Putamen (tissue), 1 donor: Measurements from ENCODE around the gene TNFRSF21.
"Not testable (repeated sequence)": the region's sequence is repeated elsewhere in the genome, so short reads cannot be mapped to it uniquely, and the experiment has no call there.

Experiments used
- DNase-seq: peaks from one replicate; pipeline ENCODE4 v3.0.0-alpha.2; 2016; ENCODE audit warnings: low spot score

The TNFRSF21 gene

DNA sequence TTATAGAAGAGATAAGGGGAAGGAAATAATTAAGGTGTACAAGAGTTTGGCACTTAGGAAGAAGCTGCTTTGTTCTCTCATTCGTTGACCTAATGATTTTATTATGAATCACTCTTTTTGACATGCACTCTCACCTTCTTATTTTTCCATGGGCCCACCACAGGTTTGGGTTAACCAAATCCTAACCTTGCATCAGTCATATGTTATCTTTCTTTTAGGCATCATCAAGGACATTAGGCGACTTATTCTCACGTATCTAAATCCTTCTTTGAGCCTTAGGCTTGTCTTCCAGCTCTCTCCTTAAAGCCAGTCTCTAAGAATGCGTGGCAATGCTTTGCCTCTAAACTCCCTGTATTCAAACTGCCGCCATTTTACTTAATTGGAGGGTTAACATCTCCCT, 58.3 kb downstream of the TNFRSF21 start:
- DNase-seq = no peak

DNA sequence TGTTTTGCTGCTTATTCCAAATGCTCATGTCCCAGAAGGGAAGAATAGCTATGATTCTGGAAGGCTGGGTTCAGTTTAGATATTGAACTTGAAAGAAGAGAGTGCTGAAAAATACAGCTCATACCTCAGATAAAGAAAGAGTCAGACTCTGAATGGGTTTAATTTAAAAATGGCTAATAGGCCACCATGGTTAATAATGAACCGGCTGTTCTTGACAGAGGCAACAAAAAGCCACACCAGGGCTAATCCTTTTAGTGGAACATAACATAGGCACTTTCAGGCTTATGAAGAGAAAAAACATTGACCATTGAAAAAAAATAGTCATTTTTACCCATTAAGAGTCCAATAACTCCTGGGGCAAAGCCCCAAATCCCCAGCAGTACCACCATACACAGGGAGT, 59.4 kb downstream of the TNFRSF21 start:
- no peak for DNase-seq

DNA sequence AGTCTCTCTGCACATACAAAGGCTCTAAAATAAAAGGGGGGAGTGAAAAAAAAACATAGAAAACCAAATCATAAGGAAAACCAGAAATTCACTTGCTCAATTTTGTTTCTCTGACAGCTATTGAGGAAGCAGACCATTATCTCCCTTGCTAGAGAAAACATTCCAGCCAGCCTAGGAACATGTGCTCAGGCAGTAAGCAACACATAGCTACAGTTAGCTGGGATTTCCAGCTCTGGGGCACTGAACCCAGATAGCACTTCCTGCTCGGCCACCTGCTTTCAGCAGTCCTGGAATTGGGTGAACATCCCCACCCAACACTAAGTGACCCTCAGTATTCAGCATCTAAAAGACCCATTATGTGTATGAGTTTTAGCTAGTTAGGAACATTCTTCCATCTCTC, 61.3 kb downstream of the TNFRSF21 start:
- DNase-seq = no peak

DNA sequence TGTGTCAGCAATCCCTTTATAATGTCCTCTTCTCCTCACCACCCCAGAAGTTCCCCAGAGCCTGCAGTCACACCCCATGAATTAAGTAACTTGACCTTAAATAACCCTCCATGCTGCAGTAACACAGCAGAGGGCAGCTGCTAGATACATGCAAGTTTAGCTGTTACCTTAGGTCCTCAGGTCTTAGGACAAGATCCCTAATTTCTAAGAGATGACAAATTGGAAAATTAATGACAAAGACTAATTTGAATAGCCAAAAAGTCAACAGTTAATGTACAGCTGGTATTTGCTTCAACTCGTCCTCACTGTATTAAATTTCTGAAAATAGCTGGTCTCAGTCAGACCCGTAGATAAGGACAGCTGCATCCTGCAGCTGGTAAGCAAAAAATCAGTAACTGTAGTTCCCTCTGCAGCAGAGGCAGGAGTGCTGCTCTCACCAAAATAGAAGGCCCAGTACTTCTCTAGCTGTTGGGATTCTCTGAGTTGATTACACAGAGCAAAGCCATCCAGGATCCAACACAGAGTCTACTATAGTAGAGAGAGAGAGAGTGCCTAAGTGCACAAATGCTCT, 62.4 kb downstream of the TNFRSF21 start:
- DNase-seq = peak; percentile 19

GRCh38 chr6:47246551-47246950, 63.2 kb downstream of the TNFRSF21 start:
- no peak for DNase-seq

DNA sequence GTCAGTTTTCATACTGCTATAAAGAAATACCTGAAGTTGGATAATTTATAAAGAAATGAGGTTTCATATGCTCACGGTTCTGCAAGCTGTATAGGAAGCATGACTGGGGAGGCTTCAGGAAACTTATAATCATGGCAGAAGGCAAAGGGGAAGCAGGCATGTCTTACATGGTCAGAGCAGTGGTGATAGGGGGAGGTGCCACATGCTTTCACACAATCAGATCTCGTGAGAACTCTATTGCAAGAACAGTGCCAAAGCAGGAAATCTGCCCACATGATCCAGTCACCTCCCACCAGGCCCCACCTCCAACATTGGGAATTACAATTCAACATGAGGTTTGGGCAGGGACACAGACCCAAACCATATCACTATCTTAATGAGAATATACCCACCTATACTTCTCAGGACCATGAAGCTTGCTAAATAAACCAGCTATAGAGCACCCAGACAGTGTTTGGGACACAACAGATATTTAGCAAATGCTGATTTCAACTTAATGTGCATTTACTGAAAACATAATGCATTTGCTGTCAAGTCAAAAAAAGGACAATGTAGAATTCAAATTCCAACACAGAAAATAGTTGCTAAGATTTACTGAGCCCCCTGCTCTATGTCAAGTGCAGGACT, 63.8 kb downstream of the TNFRSF21 start:
- DNase-seq = no peak

GRCh38 chr6:47242483-47243386, 67.0 kb downstream of the TNFRSF21 start:
- DNase-seq = peak; percentile 45

- DNase-seq = no peak
Observed at GRCh38 chr6:47241742-47242482, 67.8 kb downstream of the TNFRSF21 start.

GRCh38 chr6:47240277-47240890, 69.3 kb downstream of the TNFRSF21 start:
- DNase-seq = no peak

DNA sequence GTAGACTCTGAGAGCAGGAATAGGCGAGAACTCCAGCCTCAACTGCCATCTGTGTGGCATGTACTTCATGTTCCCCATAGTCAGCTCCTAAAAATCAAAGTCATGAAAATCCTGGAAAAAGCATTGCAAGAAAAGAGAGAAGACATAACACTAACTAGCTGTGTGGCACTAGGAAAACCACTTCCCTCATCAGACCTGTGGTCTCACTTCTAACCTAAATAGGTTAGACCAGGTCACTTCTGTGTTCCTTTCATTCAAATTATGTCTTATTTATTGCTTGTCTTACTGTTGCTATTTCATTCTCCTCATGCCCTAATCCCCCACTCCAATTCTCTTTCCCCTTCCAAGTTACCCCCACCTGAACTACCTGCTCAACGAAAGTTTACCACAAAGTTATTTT, 70.2 kb downstream of the TNFRSF21 start:
- DNase-seq = no peak

DNA sequence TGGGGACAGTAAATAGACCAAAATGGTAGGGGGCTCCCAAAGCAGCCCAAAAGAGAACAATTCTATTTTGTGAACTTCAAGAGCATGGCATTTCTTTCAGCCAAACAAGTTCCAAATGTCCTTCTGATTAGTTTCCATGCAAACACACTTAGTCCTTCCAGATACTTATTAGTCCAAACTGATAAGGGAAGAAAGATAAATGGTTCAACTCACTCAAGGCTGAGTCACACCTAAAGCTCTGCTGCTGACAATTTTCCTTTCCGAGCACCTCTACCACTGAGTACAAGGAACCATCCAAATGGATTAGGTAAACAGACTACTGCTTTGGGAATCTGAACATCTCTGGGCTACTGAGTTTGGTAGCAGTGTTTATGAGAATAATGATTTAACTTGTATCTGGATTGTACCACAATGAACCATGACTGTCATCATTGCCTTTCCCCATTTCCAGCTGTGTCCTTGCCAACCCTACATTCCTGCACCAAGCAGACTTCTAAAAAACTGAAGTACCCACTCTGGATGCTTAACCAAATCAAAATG, 71.2 kb downstream of the TNFRSF21 start:
- no peak for DNase-seq

DNA sequence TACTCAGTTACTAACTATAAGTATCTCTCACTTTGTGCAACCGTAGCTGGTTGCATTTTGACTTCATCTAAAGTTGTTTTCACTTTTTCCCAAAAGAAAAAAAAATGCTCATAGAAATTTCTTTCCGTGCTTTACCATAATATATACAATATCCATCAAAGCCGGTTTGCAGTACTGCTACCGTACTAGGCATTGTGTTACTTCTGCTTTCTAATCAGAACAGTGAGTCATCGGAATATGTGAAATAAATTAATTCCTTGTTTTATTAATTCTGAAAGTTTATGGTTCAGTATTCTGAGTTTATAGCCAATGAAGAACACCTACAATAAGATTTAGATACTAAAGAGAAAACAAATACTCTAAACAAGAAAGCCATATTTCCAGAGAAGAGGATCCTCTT, 72.5 kb downstream of the TNFRSF21 start:
- DNase-seq = no peak

DNA sequence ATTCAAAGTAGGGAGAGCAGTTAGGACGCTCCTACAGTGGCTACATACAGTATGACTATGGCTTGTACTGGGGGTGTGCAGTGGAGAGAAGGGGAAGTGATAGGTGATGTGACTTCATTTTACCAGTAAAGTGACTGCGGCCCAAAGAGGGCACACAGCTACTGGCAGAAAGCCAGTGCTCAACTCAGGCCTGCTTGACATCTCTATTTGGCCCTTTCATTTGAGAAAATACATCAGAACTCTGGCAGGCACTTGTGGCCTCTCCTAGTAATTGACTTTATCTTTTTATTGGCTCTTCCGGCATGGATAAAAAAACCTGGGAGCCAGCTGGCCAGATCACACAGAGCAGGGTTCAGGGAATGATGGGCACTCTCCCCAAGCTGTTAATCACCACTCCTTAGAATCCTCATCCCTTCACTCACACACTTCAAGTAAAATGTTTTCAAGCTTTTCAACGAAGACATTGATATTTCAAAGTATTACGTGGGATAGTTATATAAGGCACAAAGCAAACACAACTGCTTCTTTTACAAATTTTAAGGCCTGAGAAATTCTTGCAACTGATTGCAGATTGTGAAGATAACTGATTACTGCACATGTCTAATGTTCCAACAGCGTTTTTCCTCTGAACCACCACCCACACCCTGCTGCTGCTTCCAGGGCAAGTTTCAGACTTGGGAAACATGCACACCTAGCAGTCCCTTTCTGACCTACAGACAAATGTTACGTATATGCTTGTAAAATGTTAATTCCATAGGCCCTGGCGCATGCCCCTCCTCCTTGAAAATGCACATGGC, 73.5 kb downstream of the TNFRSF21 start:
- no peak for DNase-seq

DNA sequence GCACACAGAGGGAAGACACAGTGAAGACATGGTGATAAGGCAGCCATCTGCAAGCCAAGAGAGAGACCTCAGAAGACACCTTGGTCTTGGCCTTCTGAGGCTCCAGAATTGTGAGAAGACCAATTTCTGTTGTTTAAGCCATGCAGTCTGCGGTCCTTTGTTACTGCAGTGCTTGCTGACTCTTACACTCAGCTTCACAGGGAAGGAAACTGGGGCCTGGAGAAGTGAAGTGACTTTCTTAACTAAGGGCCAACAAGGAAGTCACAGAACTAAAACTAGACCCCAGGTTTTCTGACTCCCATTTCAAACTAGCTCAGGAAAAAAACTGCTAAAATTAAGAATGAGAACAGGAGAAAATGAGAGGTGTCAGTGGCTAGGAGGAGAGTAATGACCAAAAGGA, 74.3 kb downstream of the TNFRSF21 start:
- no peak for DNase-seq

DNA sequence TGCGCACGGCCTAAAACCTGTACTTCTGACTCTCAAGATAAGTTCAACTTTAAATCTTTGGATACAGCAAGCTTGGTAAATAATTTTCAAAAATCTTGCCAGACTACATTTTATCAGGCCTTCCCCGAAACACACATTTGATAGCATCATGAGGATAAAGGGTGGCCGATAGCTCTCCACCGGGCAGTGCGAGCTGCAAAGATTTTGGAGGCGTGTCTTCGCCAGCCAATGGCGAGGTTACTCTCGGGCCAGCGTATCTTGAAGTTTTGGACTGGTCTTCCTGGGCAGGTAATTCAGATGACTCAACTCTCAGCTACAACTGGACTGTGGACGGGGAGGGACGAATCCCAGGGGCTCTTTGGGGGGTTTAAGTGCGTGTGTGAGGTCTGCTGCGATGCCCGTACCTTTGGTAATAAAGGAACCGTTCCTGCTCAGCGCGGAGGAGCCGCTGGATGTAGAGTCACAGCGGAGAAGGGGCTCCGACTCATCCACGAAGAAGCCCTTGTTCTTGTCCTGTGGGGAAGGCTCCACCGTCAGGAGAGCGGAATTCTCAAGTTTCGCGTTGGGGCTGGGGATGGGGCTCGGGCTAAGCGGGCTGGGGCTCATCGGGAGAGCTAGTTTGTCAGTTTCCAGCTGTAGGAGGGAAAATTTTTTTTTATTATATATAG, 75.3 kb downstream of the TNFRSF21 start:
- no peak for DNase-seq

- DNase-seq = no peak
Observed at GRCh38 chr6:47231151-47231550, 78.6 kb downstream of the TNFRSF21 start.

DNA sequence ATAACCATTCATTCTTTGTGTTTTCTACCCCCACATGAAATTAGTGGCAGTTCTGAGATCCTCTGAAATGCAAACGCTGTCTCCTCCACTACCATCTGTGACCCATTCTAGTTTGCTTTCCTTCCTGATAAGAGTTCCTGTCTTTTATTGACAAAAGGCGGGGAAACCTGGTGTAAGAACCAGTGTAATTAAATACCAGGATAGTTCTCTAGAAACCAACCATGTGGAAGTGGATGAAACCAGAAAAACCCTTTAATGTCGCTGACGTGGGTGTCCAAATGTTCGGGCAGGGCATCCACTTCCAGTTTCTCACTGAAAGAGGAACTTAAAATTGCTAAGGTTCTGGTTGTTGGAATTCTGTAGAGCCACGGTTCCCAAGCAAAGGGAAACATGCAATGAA, 79.1 kb downstream of the TNFRSF21 start:
- DNase-seq = no peak

DNA sequence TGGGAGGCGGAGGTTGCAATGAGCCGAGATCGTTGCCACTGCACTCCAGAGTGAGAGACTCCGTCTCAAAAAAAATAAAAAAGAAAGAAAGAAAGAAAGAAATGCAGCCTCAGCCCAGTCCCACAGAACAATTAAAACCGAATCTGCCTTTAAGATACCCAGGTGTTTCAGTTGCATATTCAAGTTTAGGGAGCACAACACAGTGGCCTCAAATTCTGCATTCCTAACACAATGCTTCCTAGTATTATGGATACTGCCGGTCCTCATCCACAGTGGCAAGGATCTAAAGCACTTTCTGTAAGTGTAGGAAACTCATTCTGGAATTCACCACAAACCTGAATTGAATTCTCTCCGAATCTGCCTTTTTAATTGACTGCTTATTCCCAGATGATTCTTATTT, 80.5 kb downstream of the TNFRSF21 start:
- DNase-seq = no peak

DNA sequence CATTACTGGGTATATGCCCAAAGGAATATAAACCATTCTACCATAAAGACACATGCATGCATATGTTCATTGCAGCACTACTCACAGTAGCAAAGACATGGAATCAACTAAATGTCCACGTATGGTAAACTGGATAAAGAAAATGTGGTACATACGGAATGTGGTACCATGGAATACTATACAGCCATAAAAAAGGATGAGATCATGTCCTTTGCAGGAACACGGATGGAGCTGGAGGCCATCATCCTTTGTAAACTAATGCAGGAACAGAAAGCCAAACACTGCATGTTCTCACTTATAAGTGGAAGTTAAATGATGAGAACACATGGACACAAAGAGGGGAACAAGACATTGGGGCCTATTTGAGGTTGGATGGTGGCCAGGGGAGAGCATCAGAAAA, 81.6 kb downstream of the TNFRSF21 start:
- not testable (repeated sequence) for DNase-seq

DNA sequence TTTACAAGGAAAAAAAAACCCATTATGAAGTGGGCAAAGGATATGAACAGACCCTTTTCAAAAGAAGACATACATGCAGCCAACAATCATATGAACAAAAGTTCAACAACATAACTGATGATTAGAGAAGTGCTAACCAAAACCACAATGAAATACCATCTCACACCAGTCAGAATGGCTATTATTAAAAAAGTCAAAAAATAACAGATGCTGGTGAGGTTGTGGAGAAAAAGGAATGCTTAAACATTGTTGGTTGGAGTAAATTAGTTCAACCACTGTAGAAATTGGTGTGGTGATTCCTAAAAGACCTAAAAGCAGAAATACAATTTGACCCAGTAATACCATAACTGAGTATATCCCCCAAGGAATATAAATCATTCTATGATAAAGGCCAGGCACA, 86.5 kb downstream of the TNFRSF21 start:
- not testable (repeated sequence) for DNase-seq
